Dendritic cell treated with granulocyte-macrophage colony-stimulating factor and Interleukin-4, amounts not matched to agents 40 ng/mL and 50 ng/mL, for 4 days (primary cell): ENCODE measurements around the gene ABCB8.
"Not testable (repeated sequence)": the region's sequence is repeated elsewhere in the genome, so short reads cannot be mapped to it uniquely, and the experiment has no call there.

Experiments used
- H3K27ac Mint-ChIP-seq: one replicate; pipeline ENCODE4 v1.8.0; 2022; ENCODE audit warnings: mild to moderate bottlenecking, mixed read lengths
- H3K27me3 Mint-ChIP-seq: one replicate; pipeline ENCODE4 v1.8.0; 2022; ENCODE audit warnings: mild to moderate bottlenecking, mixed read lengths
- H3K36me3 Mint-ChIP-seq: one replicate; pipeline ENCODE4 v1.8.0; 2022; ENCODE audit warnings: low read depth, mixed read lengths
- H3K4me1 Mint-ChIP-seq: one replicate; pipeline ENCODE4 v1.8.0; 2022; ENCODE audit warnings: low read depth, mixed read lengths
- H3K4me3 Mint-ChIP-seq: one replicate; pipeline ENCODE4 v1.8.0; 2022; ENCODE audit warnings: mild to moderate bottlenecking, moderate library complexity, mixed read lengths
- H3K9me3 Mint-ChIP-seq: one replicate; pipeline ENCODE4 v1.8.0; 2022; ENCODE audit warnings: mixed read lengths
- intact Hi-C: fragments of 100-400 bp; cut with micrococcal nuclease; formaldehyde crosslinking; loops from one replicate; pipeline ENCODE4 v1.15.0; 2022

ABCB8 gene

GRCh38 chr7:151040616-151041375, 12.5 kb downstream of the ABCB8 start:
- peaks cover 23% of the 10 kb centered on the region for H3K4me1 Mint-ChIP-seq
- no peaks in the 10 kb centered on the region for H3K9me3 Mint-ChIP-seq
- no peak overlapping the region for H3K27ac Mint-ChIP-seq
- H3K4me3 Mint-ChIP-seq: no peak overlapping the region
- peaks cover 71% of the 10 kb centered on the region for H3K36me3 Mint-ChIP-seq
- H3K27me3 Mint-ChIP-seq: no peaks in the 10 kb centered on the region
- intact Hi-C loops: no loop called here

DNA sequence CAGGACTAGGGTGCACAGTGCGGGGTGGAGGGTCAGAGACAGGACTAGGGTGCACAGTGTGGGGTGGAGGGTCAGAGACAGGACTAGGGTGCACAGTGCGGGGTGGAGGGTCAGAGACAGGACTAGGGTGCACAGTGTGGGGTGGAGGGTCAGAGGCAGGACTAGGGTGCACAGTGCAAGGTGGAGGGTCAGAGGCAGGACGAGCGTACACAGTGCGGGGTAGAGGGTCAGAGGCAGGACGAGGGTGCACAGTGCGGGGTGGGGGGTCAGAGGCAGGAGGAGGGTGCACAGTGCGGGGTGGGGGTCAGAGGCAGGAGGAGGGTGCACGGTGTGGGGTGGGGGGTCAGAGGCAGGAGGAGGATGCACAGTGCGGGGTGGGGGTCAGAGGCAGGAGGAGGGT, 15.2 kb downstream of the ABCB8 start:
- H3K27ac Mint-ChIP-seq, H3K9me3 Mint-ChIP-seq, intact Hi-C loops, H3K27me3 Mint-ChIP-seq, H3K4me3 Mint-ChIP-seq: not testable (repeated sequence)
- H3K4me1 Mint-ChIP-seq: peaks cover 32% of the 10 kb centered on the region
- H3K36me3 Mint-ChIP-seq: peaks cover 51% of the 10 kb centered on the region

DNA sequence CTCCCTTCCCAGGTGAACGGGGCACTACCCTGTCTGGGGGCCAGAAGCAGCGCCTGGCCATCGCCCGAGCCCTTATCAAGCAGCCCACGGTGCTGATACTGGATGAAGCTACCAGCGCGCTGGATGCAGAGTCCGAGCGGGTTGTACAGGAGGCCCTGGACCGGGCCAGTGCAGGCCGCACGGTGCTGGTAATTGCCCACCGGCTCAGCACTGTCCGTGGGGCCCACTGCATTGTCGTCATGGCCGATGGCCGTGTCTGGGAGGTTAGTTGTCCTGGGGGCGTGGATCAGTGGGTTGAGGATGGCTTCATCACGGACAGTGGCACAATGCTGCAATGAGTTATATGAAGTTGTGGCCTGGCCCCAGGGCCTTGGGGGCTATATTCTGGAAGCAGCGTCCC, 15.7 kb downstream of the ABCB8 start:
- intact Hi-C loops: no loop called here
- Mint-ChIP-seq H3K27ac (no peak overlapping the region), H3K9me3 (no peaks in the 10 kb centered on the region), H3K4me1 (peaks cover 27% of the 10 kb centered on the region), H3K4me3 (no peak overlapping the region), H3K36me3 (peaks cover 51% of the 10 kb centered on the region), H3K27me3 (peaks cover 10% of the 10 kb centered on the region)

- H3K27me3 Mint-ChIP-seq: peaks cover 23% of the 10 kb centered on the region
- H3K36me3 Mint-ChIP-seq: peaks cover 51% of the 10 kb centered on the region
- H3K4me3 Mint-ChIP-seq: no peak overlapping the region
- H3K4me1 Mint-ChIP-seq: peaks cover 14% of the 10 kb centered on the region
- no peak overlapping the region for H3K27ac Mint-ChIP-seq
- no peaks in the 10 kb centered on the region for H3K9me3 Mint-ChIP-seq
- intact Hi-C loops: no loop called here
Observed at GRCh38 chr7:151045262-151045661, 17.0 kb downstream of the ABCB8 start.

- Mint-ChIP-seq H3K27me3 (peaks cover 28% of the 10 kb centered on the region), H3K4me1 (peaks cover 12% of the 10 kb centered on the region), H3K27ac (no peak overlapping the region), H3K36me3 (peaks cover 51% of the 10 kb centered on the region), H3K4me3 (no peak overlapping the region), H3K9me3 (no peaks in the 10 kb centered on the region)
- intact Hi-C loops: no loop called here
Observed at GRCh38 chr7:151045967-151046366, 17.7 kb downstream of the ABCB8 start.

GRCh38 chr7:151046603-151047573, 18.6 kb downstream of the ABCB8 start:
- peaks cover 47% of the 10 kb centered on the region for H3K36me3 Mint-ChIP-seq
- intact Hi-C loops: no loop called here
- no peak overlapping the region for H3K4me3 Mint-ChIP-seq
- H3K27ac Mint-ChIP-seq: no peak overlapping the region
- peaks cover 31% of the 10 kb centered on the region for H3K27me3 Mint-ChIP-seq
- H3K4me1 Mint-ChIP-seq: peaks cover 12% of the 10 kb centered on the region
- H3K9me3 Mint-ChIP-seq: no peaks in the 10 kb centered on the region

GRCh38 chr7:151047976-151048815, 19.9 kb downstream of the ABCB8 start, which contains the start of gene ASIC3:
Gene ASIC3 (plus strand): TSS chr7:151048531. CDS start chr7:151048886, 355 bp downstream.
- no peaks in the 10 kb centered on the region for H3K9me3 Mint-ChIP-seq
- H3K36me3 Mint-ChIP-seq: peaks cover 42% of the 10 kb centered on the region
- no peak within 1 kb of the TSS for H3K27ac Mint-ChIP-seq
- H3K27me3 Mint-ChIP-seq: peaks cover 31% of the 10 kb centered on the region
- H3K4me1 Mint-ChIP-seq: peaks cover 22% of the 10 kb centered on the region
- intact Hi-C loops: no loop called here
- no peak within 1 kb of the TSS for H3K4me3 Mint-ChIP-seq

GRCh38 chr7:151048911-151049463, 20.7 kb downstream of the ABCB8 start:
- Mint-ChIP-seq H3K4me3 (no peak overlapping the region), H3K4me1 (peaks cover 30% of the 10 kb centered on the region), H3K36me3 (peaks cover 42% of the 10 kb centered on the region), H3K27me3 (peaks cover 31% of the 10 kb centered on the region), H3K9me3 (no peaks in the 10 kb centered on the region), H3K27ac (no peak overlapping the region)
- intact Hi-C loops: no loop called here

DNA sequence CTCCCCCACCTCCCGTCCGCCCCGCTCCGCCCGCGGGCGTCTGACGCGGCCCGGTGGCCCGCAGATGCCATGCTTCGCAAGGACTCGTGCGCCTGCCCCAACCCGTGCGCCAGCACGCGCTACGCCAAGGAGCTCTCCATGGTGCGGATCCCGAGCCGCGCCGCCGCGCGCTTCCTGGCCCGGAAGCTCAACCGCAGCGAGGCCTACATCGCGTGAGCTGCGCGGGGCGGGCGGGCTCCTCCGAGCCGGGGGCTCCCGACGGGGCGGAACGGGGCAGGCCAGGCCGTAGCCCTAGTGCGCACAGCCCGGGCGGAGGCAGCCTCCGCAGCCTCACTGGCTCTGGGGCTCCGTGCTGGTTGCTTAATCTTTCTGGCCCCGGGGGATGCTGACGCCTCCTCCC, 22.9 kb downstream of the ABCB8 start:
- Mint-ChIP-seq H3K36me3 (peaks cover 40% of the 10 kb centered on the region), H3K4me1 (peaks cover 38% of the 10 kb centered on the region), H3K9me3 (no peaks in the 10 kb centered on the region), H3K4me3 (no peak overlapping the region), H3K27ac (no peak overlapping the region), H3K27me3 (peaks cover 31% of the 10 kb centered on the region)
- intact Hi-C loops: loop anchor here (10.0 kb wide), 1 partner anchor 64 kb away; no protein-coding TSS in a partner anchor

DNA sequence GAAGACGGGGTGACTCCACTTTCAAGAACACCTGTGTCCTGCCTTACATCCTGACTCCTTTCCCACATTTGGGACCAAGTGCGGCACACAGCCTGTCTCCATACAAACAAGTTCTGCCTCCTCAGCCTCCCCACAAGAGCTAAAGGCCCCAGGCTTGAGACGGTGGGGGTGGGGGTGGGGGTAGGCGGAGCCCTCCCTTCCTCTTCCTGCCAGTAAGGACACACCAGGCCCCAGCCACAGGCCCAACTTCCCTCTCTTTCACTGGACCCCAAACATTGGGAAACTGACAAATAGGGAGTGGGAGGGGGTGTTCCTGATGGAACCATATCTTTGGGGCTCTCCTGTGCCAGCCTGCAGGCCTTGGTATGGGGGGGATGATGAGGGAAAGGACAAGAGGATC, 24.8 kb downstream of the ABCB8 start:
- no peak overlapping the region for H3K4me3 Mint-ChIP-seq
- H3K9me3 Mint-ChIP-seq: no peaks in the 10 kb centered on the region
- intact Hi-C loops: loop anchor here (10.0 kb wide), 1 partner anchor 62 kb away; no protein-coding TSS in a partner anchor
- peaks cover 28% of the 10 kb centered on the region for H3K27me3 Mint-ChIP-seq
- H3K27ac Mint-ChIP-seq: peak overlapping the region; percentile 21
- peaks cover 47% of the 10 kb centered on the region for H3K36me3 Mint-ChIP-seq
- peaks cover 42% of the 10 kb centered on the region for H3K4me1 Mint-ChIP-seq

DNA sequence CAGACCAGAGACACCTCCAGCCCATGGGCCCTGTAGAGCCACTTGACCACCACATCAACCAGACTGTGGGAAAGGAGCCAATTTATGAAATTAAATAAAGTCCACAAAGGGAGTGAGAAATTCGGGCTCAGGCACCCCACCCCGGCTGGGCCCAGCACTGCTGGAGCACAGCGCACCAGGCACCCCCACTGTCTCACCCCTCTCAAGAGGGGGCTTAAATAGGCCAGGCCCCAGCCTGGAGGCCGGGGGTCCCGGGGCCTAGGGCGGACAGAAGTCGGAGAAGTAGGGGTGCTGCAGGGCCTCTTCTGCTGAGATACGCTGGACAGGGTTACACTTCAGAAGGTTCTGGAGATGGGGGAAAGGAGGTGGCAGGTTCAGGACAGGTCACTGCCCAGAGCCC, 25.5 kb downstream of the ABCB8 start:
- Mint-ChIP-seq H3K27me3 (peaks cover 24% of the 10 kb centered on the region), H3K9me3 (no peaks in the 10 kb centered on the region), H3K4me1 (peaks cover 48% of the 10 kb centered on the region), H3K36me3 (peaks cover 47% of the 10 kb centered on the region), H3K4me3 (no peak overlapping the region), H3K27ac (peak overlapping the region; percentile 21)
- intact Hi-C loops: loop anchor here (10.0 kb wide), 1 partner anchor 61 kb away; no protein-coding TSS in a partner anchor

DNA sequence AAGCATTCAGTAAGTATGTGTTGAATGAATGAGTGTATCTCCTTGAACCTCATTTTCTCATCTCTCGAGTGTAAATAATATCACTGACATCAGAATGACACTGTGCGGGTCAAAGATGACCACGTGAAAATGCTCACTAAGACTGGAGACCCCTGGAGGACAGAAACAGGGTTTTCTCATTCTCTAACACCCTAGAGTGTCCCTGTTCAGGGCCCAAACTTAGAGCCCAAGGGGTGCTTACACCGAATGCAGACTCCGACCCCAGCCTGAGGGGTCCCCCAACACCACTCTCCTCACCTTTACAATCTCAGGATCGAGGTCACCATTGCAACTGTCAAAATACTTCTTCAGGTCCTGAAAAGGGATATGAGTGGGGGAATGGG, 28.0 kb downstream of the ABCB8 start:
- intact Hi-C loops: loop anchor here (10.0 kb wide), 1 partner anchor 59 kb away; no protein-coding TSS in a partner anchor

More for the DNA sequence above, 28.0 kb downstream of the ABCB8 start:
- Mint-ChIP-seq H3K36me3 (peaks cover 62% of the 10 kb centered on the region), H3K9me3 (no peaks in the 10 kb centered on the region), H3K27ac (no peak overlapping the region), H3K4me1 (peaks cover 70% of the 10 kb centered on the region), H3K4me3 (no peak overlapping the region), H3K27me3 (peaks cover 3% of the 10 kb centered on the region)
